ENCODE data around the gene GTF2IRD1.

DNA sequence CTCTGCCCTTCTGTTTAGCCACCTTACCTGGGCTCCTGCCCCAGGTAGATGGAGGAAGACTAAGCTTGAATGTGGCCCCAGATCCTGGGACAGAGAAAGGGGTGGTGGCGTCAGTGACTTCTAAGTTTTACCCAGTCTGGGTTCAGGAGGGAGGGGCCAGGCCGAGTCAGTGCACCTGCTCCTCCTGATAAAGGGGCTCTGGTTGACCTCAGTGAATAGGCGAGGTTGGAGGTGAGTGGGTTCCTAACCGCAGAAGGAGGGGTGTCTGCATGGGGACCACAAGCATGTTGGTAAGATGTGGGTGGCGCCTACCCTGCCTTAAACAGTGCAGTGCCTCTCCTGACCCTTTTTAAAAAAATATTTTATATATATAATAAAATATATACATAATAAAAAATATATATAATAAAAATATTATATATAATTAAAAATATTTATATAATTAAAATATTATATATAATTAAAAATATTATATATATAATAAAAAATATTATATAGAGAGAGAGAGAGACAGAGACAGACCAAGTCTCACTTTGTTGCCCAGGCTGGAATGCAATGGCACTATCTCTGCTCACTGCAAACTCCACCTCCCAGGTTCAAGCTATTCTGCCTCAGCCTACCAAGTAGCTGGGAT, 106.5 kb downstream of the GTF2IRD1 start:
- TF ChIP-seq CTCF (IDR thresholded peaks at IDR 0.05 in 4 of 5, conservative IDR thresholded peaks at IDR 0.05 in 1 of 5) (no peak), POLR2A (IDR thresholded peaks at IDR 0.05) (no peak)

All from gastrocnemius medialis (tissue), 4 donors.